ENCODE data around the gene MAMLD1.

DNA sequence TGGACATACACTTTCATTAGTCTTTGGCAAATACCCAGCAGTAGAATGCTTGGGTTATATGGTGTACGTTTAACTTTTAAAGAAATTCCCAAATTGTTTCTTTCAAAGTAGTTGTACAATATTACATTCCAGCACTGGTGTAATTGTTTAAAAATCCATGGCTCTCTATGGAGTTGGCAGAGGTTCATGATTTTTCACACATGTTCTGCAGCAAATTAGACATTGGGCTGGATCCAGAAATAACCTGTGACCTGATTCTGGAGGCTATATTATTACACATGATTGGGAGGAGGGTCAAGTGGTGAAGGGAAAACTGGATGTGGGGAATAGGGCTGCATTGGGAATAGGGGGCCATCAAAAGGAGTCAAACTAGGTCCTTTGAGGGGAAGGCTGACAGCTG is 41.9 kb downstream of the MAMLD1 start:
- TF ChIP-seq ZBTB17 (tag by site-specific recombination; IDR thresholded peaks at IDR 0.05), result no peak
- TF ChIP-seq, protein P1, sequence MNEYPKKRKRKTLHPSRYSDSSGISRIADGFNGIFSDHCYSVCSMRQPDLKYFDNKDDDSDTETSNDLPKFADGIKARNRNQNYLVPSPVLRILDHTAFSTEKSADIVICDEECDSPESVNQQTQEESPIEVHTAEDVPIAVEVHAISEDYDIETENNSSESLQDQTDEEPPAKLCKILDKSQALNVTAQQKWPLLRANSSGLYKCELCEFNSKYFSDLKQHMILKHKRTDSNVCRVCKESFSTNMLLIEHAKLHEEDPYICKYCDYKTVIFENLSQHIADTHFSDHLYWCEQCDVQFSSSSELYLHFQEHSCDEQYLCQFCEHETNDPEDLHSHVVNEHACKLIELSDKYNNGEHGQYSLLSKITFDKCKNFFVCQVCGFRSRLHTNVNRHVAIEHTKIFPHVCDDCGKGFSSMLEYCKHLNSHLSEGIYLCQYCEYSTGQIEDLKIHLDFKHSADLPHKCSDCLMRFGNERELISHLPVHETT (tag by site-specific recombination; IDR thresholded peaks at IDR 0.05), result no peak
- TF ChIP-seq ZNF629 (tag by site-specific recombination; IDR thresholded peaks at IDR 0.05), result no peak
- TF ChIP-seq, protein P2, sequence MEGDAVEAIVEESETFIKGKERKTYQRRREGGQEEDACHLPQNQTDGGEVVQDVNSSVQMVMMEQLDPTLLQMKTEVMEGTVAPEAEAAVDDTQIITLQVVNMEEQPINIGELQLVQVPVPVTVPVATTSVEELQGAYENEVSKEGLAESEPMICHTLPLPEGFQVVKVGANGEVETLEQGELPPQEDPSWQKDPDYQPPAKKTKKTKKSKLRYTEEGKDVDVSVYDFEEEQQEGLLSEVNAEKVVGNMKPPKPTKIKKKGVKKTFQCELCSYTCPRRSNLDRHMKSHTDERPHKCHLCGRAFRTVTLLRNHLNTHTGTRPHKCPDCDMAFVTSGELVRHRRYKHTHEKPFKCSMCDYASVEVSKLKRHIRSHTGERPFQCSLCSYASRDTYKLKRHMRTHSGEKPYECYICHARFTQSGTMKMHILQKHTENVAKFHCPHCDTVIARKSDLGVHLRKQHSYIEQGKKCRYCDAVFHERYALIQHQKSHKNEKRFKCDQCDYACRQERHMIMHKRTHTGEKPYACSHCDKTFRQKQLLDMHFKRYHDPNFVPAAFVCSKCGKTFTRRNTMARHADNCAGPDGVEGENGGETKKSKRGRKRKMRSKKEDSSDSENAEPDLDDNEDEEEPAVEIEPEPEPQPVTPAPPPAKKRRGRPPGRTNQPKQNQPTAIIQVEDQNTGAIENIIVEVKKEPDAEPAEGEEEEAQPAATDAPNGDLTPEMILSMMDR (tag by site-specific recombination; IDR thresholded peaks at IDR 0.05), result no peak

Measured in HEK293 (cell line).